HEK293 (cell line): Measurements from ENCODE around the gene MAP4K2.
A peak's percentile ranks its signal among the peaks of the same experiment; 100 is the strongest.

Experiments used
- FEZF1 ChIP-seq: fragments of 450-650 bp; formaldehyde crosslinking; IDR thresholded peaks from 2 replicates; pipeline ENCODE4 v1.5.1; 2016; ENCODE audit warnings: missing biosample characterization, missing genetic modification characterization
- GLIS2 ChIP-seq: fragments of 450-650 bp; formaldehyde crosslinking; IDR thresholded peaks from 2 replicates; pipeline ENCODE4 v1.5.1; 2016; ENCODE audit warnings: missing biosample characterization, missing genetic modification characterization
- HIC1 ChIP-seq: fragments of 450-650 bp; formaldehyde crosslinking; IDR thresholded peaks from 2 replicates; pipeline ENCODE4 v1.5.1; 2016; ENCODE audit warnings: missing biosample characterization, missing genetic modification characterization
- KLF10 ChIP-seq: fragments of 450-650 bp; IDR thresholded peaks from 2 replicates; pipeline ENCODE4 v1.5.1; 2018; ENCODE audit warnings: missing biosample characterization, mild to moderate bottlenecking, missing genetic modification characterization
- KLF16 ChIP-seq: fragments of 450-650 bp; formaldehyde crosslinking; IDR thresholded peaks from 2 replicates; pipeline ENCODE4 v1.5.1; 2017; ENCODE audit warnings: missing biosample characterization, missing genetic modification characterization
- MEIS1 ChIP-seq: sonication (generic); formaldehyde crosslinking; IDR thresholded peaks from 2 replicates; pipeline ENCODE4 v1.8.1; 2022; ENCODE audit warnings: missing genetic modification reagents, mild to moderate bottlenecking, borderline replicate concordance
- PRDM4 ChIP-seq: fragments of 450-650 bp; formaldehyde crosslinking; IDR thresholded peaks from 2 replicates; pipeline ENCODE4 v1.5.1; 2017; ENCODE audit warnings: missing biosample characterization, missing genetic modification characterization
- TSHZ1 ChIP-seq: fragments of 450-650 bp; formaldehyde crosslinking; IDR thresholded peaks from 2 replicates; pipeline ENCODE4 v1.5.1; 2016; ENCODE audit warnings: missing biosample characterization, missing genetic modification characterization, borderline replicate concordance
- ZBTB10 ChIP-seq: fragments of 450-650 bp; formaldehyde crosslinking; IDR thresholded peaks from 2 replicates; pipeline ENCODE4 v1.5.1; 2016; ENCODE audit warnings: missing biosample characterization, missing genetic modification characterization
- ZBTB20 ChIP-seq: fragments of 450-650 bp; formaldehyde crosslinking; IDR thresholded peaks from 2 replicates; pipeline ENCODE4 v1.5.1; 2016; ENCODE audit warnings: missing biosample characterization, missing genetic modification characterization
- ZBTB26 ChIP-seq: fragments of 450-650 bp; formaldehyde crosslinking; optimal IDR thresholded peaks from 2 replicates; pipeline ENCODE3; 2016; ENCODE audit warnings: missing biosample characterization, mild to moderate bottlenecking, missing genetic modification characterization
- ZBTB7A ChIP-seq: fragments of 450-650 bp; formaldehyde crosslinking; IDR thresholded peaks from 2 replicates; pipeline ENCODE4 v1.5.1; 2016; ENCODE audit warnings: low read depth, missing biosample characterization, missing genetic modification characterization
- ZFP69B ChIP-seq: fragments of 450-650 bp; formaldehyde crosslinking; IDR thresholded peaks from 2 replicates; pipeline ENCODE4 v1.5.1; 2016; ENCODE audit warnings: missing biosample characterization, missing genetic modification characterization
- ZIC2 ChIP-seq: fragments of 450-650 bp; formaldehyde crosslinking; IDR thresholded peaks from 2 replicates; pipeline ENCODE4 v1.5.1; 2016; ENCODE audit warnings: missing biosample characterization, missing genetic modification characterization
- ZNF10 ChIP-seq: fragments of 450-650 bp; formaldehyde crosslinking; IDR thresholded peaks from 2 replicates; pipeline ENCODE4 v1.5.1; 2017; ENCODE audit warnings: missing biosample characterization, missing genetic modification characterization
- ZNF121 ChIP-seq: fragments of 450-650 bp; formaldehyde crosslinking; IDR thresholded peaks from 2 replicates; pipeline ENCODE4 v1.5.1; 2016; ENCODE audit warnings: missing biosample characterization, missing genetic modification characterization
- ZNF155 ChIP-seq: fragments of 450-650 bp; formaldehyde crosslinking; IDR thresholded peaks from 2 replicates; pipeline ENCODE4 v1.5.1; 2016; ENCODE audit warnings: missing biosample characterization, missing genetic modification characterization
- ZNF157 ChIP-seq: fragments of 450-650 bp; formaldehyde crosslinking; IDR thresholded peaks from 2 replicates; pipeline ENCODE4 v1.5.1; 2016; ENCODE audit warnings: missing biosample characterization, missing genetic modification characterization
- ZNF24 ChIP-seq: fragments of 450-650 bp; formaldehyde crosslinking; IDR thresholded peaks from 2 replicates; pipeline ENCODE4 v1.5.1; 2016; ENCODE audit warnings: missing biosample characterization, missing genetic modification characterization
- ZNF341 ChIP-seq: fragments of 450-650 bp; formaldehyde crosslinking; IDR thresholded peaks from 2 replicates; pipeline ENCODE4; 2016; ENCODE audit warnings: low read depth, missing biosample characterization, missing genetic modification characterization
- ZNF354C ChIP-seq: fragments of 450-650 bp; formaldehyde crosslinking; IDR thresholded peaks from 2 replicates; pipeline ENCODE4 v1.5.1; 2016; ENCODE audit warnings: missing biosample characterization, missing genetic modification characterization, low read depth, borderline replicate concordance
- ZNF513 ChIP-seq: fragments of 450-650 bp; IDR thresholded peaks from 2 replicates; pipeline ENCODE4 v1.5.1; 2018; ENCODE audit warnings: missing biosample characterization, missing genetic modification characterization
- ZNF549 ChIP-seq: fragments of 450-650 bp; IDR thresholded peaks from 2 replicates; pipeline ENCODE4 v1.5.1; 2018; ENCODE audit warnings: missing biosample characterization, missing genetic modification characterization, mild to moderate bottlenecking, inconsistent platforms, moderate library complexity
- ZNF658 ChIP-seq: fragments of 450-650 bp; formaldehyde crosslinking; IDR thresholded peaks from 2 replicates; pipeline ENCODE4; 2016; ENCODE audit warnings: missing biosample characterization, missing genetic modification characterization
- ZSCAN16 ChIP-seq: fragments of 450-650 bp; formaldehyde crosslinking; IDR thresholded peaks from 2 replicates; pipeline ENCODE4 v1.5.1; 2016; ENCODE audit warnings: missing biosample characterization, missing genetic modification characterization
- ZSCAN4 ChIP-seq: fragments of 450-650 bp; formaldehyde crosslinking; IDR thresholded peaks from 2 replicates; pipeline ENCODE4 v1.5.1; 2017; ENCODE audit warnings: missing biosample characterization, missing genetic modification characterization
- ZXDB ChIP-seq: fragments of 450-650 bp; formaldehyde crosslinking; IDR thresholded peaks from 2 replicates; pipeline ENCODE4 v1.5.1; 2016; ENCODE audit warnings: missing biosample characterization, missing genetic modification characterization

The MAP4K2 gene

GRCh38 chr11:64778223-64778472 is 24.9 kb downstream of the MAP4K2 start (continued):
- TF ChIP-seq PRDM4 (tag by site-specific recombination) (no peak), ZNF24 (no peak), ZFP69B (tag by site-specific recombination) (no peak), HIC1 (tag by site-specific recombination) (no peak), ZNF157 (tag by site-specific recombination) (no peak), ZNF341 (tag by site-specific recombination) (peak; percentile 37; the same call in 1 of the 2 replicates), ZNF10 (peak; percentile 52; the same call in 1 of the 2 replicates), TSHZ1 (tag by site-specific recombination) (no peak), MEIS1 (CRISPR knock-in tag) (no peak), ZSCAN16 (tag by site-specific recombination) (no peak), ZBTB26 (tag by site-specific recombination) (no peak), ZNF354C (no peak), ZXDB (tag by site-specific recombination) (no peak), ZIC2 (tag by site-specific recombination) (no peak), ZNF658 (tag by site-specific recombination) (no peak), ZNF155 (tag by site-specific recombination) (no peak), ZBTB7A (tag by site-specific recombination) (0 out of 2 replicates have a peak, but pooled peaks have one; percentile 47), ZNF513 (no peak), GLIS2 (tag by site-specific recombination) (peak; percentile 18; the same call in 1 of the 2 replicates), ZBTB10 (tag by site-specific recombination) (no peak), ZNF121 (tag by site-specific recombination) (no peak), ZSCAN4 (tag by site-specific recombination) (no peak), KLF10 (tag by site-specific recombination) (no peak), ZBTB20 (tag by site-specific recombination) (peak; percentile 41; the same call in 1 of the 2 replicates), KLF16 (tag by site-specific recombination) (0 out of 2 replicates have a peak, but pooled peaks have one; percentile 18), FEZF1 (tag by site-specific recombination) (no peak), ZNF549 (no peak)
